IMR-90 (cell line): ENCODE data around the gene SLC22A7. TPM values are rescaled to one million over a fixed set of nuclear protein-coding genes. Genes with fewer than 3 reads are reported as not detected.
A peak's percentile ranks its signal among the peaks of the same experiment; 100 is the strongest.

Experiments used
- ATAC-seq: fragments of 200-7000 bp; cut with Tn5 transposase; 2 replicates; pipeline ENCODE4 v1.9.1; 2020; ENCODE audit warnings: low read depth, mild to moderate bottlenecking, moderate library complexity
- BruUV-seq: library from RNA; stranded (reverse); fragments of 400-500 nt; replicated peaks from 2 replicates; lab custom pipeline; 2021; lab: Mats Ljungman, UMichigan
- CTCF ChIA-PET: fragments of 300-600 bp; formaldehyde crosslinking; extraction: SDS; loops from one replicate; lab custom pipeline; 2021; ENCODE audit warnings: antibody characterized with exemption; lab: Yijun Ruan, JAX
- POLR2A ChIA-PET: fragments of 300-600 bp; sonication (Branson Sonifier 250); formaldehyde crosslinking; loops from one replicate; lab custom pipeline; 2022; ENCODE audit warnings: antibody characterized with exemption; ENCODE audit not compliant: unreplicated experiment; lab: Charles Lee
- DNase-seq: peaks from one replicate; pipeline ENCODE4 v3.0.0; 2013
- H2AFZ ChIP-seq: replicated peaks from 2 replicates; pipeline ENCODE3; 2013; ENCODE audit warnings: low read length, mild to moderate bottlenecking; ENCODE audit not compliant: poor library complexity
- H2AK5ac ChIP-seq: 2 replicates; pipeline ENCODE4 v1.6.1; 2013; ENCODE audit warnings: low read depth, low read length, inconsistent platforms
- H2AK9ac ChIP-seq: replicated peaks from 2 replicates; pipeline ENCODE3; 2013; ENCODE audit warnings: mild to moderate bottlenecking, low read depth, low read length, moderate library complexity; ENCODE audit not compliant: poor library complexity
- H2BK120ac ChIP-seq: 2 replicates; pipeline ENCODE4 v1.6.1; 2013; ENCODE audit warnings: low read depth, low read length, inconsistent platforms
- H2BK15ac ChIP-seq: 3 replicates; pipeline ENCODE4 v1.6.1; 2013; ENCODE audit warnings: low read depth, low read length, inconsistent platforms
- H2BK20ac ChIP-seq: 2 replicates; pipeline ENCODE4 v1.6.1; 2013; ENCODE audit warnings: low read depth, mild to moderate bottlenecking, inconsistent platforms, low read length, moderate library complexity
- H2BK5ac ChIP-seq: 2 replicates; pipeline ENCODE4 v1.6.1; 2013; ENCODE audit warnings: mild to moderate bottlenecking, low read depth, low read length, inconsistent platforms; ENCODE audit not compliant: poor library complexity, severe bottlenecking
- H3K14ac ChIP-seq: replicated peaks from 2 replicates; pipeline ENCODE4 v1.6.1; 2013; ENCODE audit warnings: low read depth, low read length, inconsistent platforms
- H3K18ac ChIP-seq: 2 replicates; pipeline ENCODE4 v1.6.1; 2013; ENCODE audit warnings: low read depth, low read length, control low read depth
- H3K23ac ChIP-seq: 2 replicates; pipeline ENCODE4 v1.6.1; 2013; ENCODE audit warnings: low read depth, low read length, inconsistent platforms
- H3K27ac ChIP-seq: 2 replicates; pipeline ENCODE4 v1.5.1; 2013; ENCODE audit warnings: mild to moderate bottlenecking, control low read depth, low read length; ENCODE audit not compliant: insufficient read depth
- H3K27me3 ChIP-seq: 2 replicates; pipeline ENCODE4 v1.6.1; 2013; ENCODE audit warnings: low read length; ENCODE audit not compliant: control insufficient read depth, insufficient read depth
- H3K36me3 ChIP-seq: 2 replicates; pipeline ENCODE4 v1.6.1; 2013; ENCODE audit warnings: low read length, mixed read lengths; ENCODE audit not compliant: control insufficient read depth, insufficient read depth
- H3K4ac ChIP-seq: 2 replicates; pipeline ENCODE4 v1.6.1; 2013; ENCODE audit warnings: low read depth, low read length, inconsistent platforms
- H3K4me1 ChIP-seq: 2 replicates; pipeline ENCODE4 v1.6.1; 2013; ENCODE audit warnings: low read length, mixed read lengths; ENCODE audit not compliant: control insufficient read depth, insufficient read depth
- H3K4me2 ChIP-seq: 2 replicates; pipeline ENCODE4 v1.6.1; 2013; ENCODE audit warnings: low read depth, mild to moderate bottlenecking, control low read depth, low read length, moderate library complexity
- H3K4me3 ChIP-seq: 2 replicates; pipeline ENCODE4 v1.5.1; 2013; ENCODE audit warnings: low read depth, mild to moderate bottlenecking, control low read depth, low read length, moderate library complexity; ENCODE audit not compliant: insufficient read depth
- H3K56ac ChIP-seq: 2 replicates; pipeline ENCODE4 v1.6.1; 2013; ENCODE audit warnings: low read length, inconsistent platforms; ENCODE audit not compliant: insufficient read depth; ENCODE audit errors: extremely low read depth
- H3K79me1 ChIP-seq, 2 experiments: 2 replicates each; pipeline ENCODE4 v1.6.1; 2013; ENCODE audit warnings: low read length in 2 of 2, inconsistent platforms in 1 of 2, low read depth in 1 of 2
- H3K9ac ChIP-seq: 2 replicates; pipeline ENCODE4 v1.6.1; 2013; ENCODE audit warnings: low read depth, low read length, control low read depth
- H3K9me1 ChIP-seq: 2 replicates; pipeline ENCODE4 v1.6.1; 2013; ENCODE audit warnings: low read length, inconsistent platforms; ENCODE audit not compliant: insufficient read depth
- H3K9me3 ChIP-seq: 2 replicates; pipeline ENCODE4 v1.6.1; 2013; ENCODE audit warnings: low read length; ENCODE audit not compliant: control insufficient read depth, insufficient read depth
- H4K20me1 ChIP-seq: 2 replicates; pipeline ENCODE4 v1.6.1; 2013; ENCODE audit warnings: low read length, inconsistent platforms; ENCODE audit not compliant: insufficient read depth
- H4K5ac ChIP-seq: 2 replicates; pipeline ENCODE4 v1.6.1; 2013; ENCODE audit warnings: mild to moderate bottlenecking, low read depth, low read length, control low read depth
- H4K8ac ChIP-seq, 2 experiments: 2 replicates each; pipeline ENCODE4 v1.6.1; 2013; ENCODE audit warnings: low read depth in 2 of 2, low read length in 2 of 2, control low read depth in 1 of 2, inconsistent platforms in 1 of 2
- H4K91ac ChIP-seq: 2 replicates; pipeline ENCODE4 v1.6.1; 2013; ENCODE audit warnings: low read depth, low read length, inconsistent platforms; ENCODE audit not compliant: insufficient read depth
- MXI1 ChIP-seq: IDR thresholded peaks from 2 replicates; pipeline ENCODE4 v1.6.1; 2012; ENCODE audit warnings: low read depth, mild to moderate bottlenecking, low read length, moderate library complexity, borderline replicate concordance
- NFE2L2 ChIP-seq: fragments of 150-350 bp; IDR thresholded peaks from 2 replicates; pipeline ENCODE4 v1.6.1; 2016; ENCODE audit warnings: low read depth, mild to moderate bottlenecking, low read length
- RAD21 ChIP-seq: IDR thresholded peaks from 2 replicates; pipeline ENCODE4 v1.6.1; 2012; ENCODE audit warnings: low read length, improper control_type of control experiment
- WGBS, 2 experiments: methylation state at CpG; one replicate each; pipeline versions ENCODE4 v1.1.5 to v1.1.7; 2013; ENCODE audit warnings: missing lambda C conversion rate in 2 of 2; ENCODE audit not compliant: insufficient read length in 1 of 2; ENCODE audit errors: extremely low coverage in 2 of 2; 5-methylcytosine and 5-hydroxymethylcytosine counted together
- dilution Hi-C: fragments of 300-500 bp; cut with HindIII; formaldehyde crosslinking; loops from one replicate; pipeline ENCODE4 v1.14.3; 2018; ENCODE audit warnings: low sequenced_read_pairs; ENCODE audit not compliant: unreplicated experiment
- in situ Hi-C: fragments of 300-500 bp; cut with MboI; formaldehyde crosslinking; loops from 3 replicates; pipeline ENCODE4 v1.14.3; 2019; ENCODE audit warnings: low sequenced_read_pairs, inconsistent platforms, mixed read lengths
- intact Hi-C: fragments of 100-400 bp; cut with micrococcal nuclease; formaldehyde crosslinking; loops from 2 replicates; pipeline ENCODE4 v1.10.0; 2022
- polyA plus RNA-seq, 3 experiments: library from polyadenylated mRNA; depleted of rRNA; stranded (reverse); fragments of >200 nt; gene quantifications; 2 replicates each; pipeline ENCODE4 v1.2.3, GENCODE V29; 2012; ENCODE audit warnings: low replicate concordance in 1 of 3
- total RNA-seq: library from RNA; depleted of rRNA; stranded (reverse); fragments of >200 nt; gene quantifications from 2 replicates; pipeline ENCODE4 v1.2.3, GENCODE V29; 2012
- TF ChIP-seq, protein P1 (sequence below): fragments of 150-350 bp; IDR thresholded peaks from 2 replicates; pipeline ENCODE4 v1.6.1; 2016; ENCODE audit warnings: low read depth, mild to moderate bottlenecking, low read length, moderate library complexity, borderline replicate concordance

SLC22A7 gene
- total and polyA plus RNA-seq, 2 of the 4 experiments (the other 2 are of a cell fraction): not detected

DNA sequence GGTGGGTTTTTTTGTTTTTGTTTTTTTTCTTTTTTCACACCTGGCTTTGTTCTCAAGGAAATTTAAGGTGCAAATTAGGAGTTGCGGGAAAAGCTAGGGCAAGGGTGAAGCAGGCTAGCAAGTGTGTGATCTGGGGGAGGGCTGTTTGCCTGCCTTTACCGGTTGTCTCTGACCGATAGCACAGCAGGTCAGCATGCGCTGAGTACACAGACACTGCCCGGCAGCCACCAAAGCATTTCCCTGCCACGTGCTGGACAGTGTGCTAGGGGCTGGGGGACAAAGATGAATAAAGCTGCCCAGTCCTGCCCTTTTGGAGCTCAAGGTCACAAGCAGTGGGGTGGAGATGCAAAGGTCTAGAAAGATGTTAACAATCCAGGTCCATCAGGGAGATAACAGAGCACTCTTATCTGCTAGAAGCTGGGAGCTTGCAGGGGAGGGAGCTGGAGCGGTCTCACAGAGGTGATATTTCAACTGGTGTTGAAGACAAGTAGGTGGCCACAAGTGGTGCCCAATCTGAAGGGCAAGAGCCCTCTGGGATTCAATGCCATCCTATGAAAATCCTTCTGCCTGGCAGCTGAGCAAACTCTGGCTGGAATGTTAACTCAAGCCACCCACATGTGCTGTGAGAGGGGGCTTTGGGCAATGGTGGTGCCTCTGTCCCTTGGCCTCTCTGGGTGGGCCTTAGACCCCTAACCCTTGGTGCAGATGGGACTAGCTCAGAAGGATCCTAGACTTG, 30.3 kb upstream of the SLC22A7 start:
- peaks cover 2% of the 10 kb centered on the region; the same call in 1 of the 2 replicates for H3K4me1 ChIP-seq
- H3K18ac ChIP-seq: no peak overlapping the region
- H3K79me1 ChIP-seq: no peaks in the 10 kb centered on the region
- in situ Hi-C loops (no loop called here), intact Hi-C loops (no loop called here), dilution Hi-C loops (no loop called here)
- H3K4me3 ChIP-seq: no peak overlapping the region
- TF ChIP-seq RAD21: no peak
- TF ChIP-seq MXI1: no peak
- TF ChIP-seq NFE2L2: no peak
- TF ChIP-seq, protein P1, sequence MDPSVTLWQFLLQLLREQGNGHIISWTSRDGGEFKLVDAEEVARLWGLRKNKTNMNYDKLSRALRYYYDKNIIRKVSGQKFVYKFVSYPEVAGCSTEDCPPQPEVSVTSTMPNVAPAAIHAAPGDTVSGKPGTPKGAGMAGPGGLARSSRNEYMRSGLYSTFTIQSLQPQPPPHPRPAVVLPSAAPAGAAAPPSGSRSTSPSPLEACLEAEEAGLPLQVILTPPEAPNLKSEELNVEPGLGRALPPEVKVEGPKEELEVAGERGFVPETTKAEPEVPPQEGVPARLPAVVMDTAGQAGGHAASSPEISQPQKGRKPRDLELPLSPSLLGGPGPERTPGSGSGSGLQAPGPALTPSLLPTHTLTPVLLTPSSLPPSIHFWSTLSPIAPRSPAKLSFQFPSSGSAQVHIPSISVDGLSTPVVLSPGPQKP: no peak
- no peak overlapping the region for H2BK120ac ChIP-seq
- ChIA-PET CTCF (interaction anchor here (1.0 kb wide), 1 partner anchor 67 kb away, joined by 3 read pairs; no protein-coding TSS in a partner anchor), POLR2A (no interaction called here)
- no peak overlapping the region for H4K5ac ChIP-seq
- H2BK15ac ChIP-seq: no peak overlapping the region
- H3K14ac ChIP-seq: no peak overlapping the region
- H2AFZ ChIP-seq: no peak overlapping the region
- no peak overlapping the region for H3K23ac ChIP-seq
- no peak overlapping the region for H3K4me2 ChIP-seq
- H3K9me3 ChIP-seq: no peaks in the 10 kb centered on the region
- no peak overlapping the region for H3K4ac ChIP-seq
- no peak overlapping the region for H4K8ac ChIP-seq
- H2BK5ac ChIP-seq: no peak overlapping the region
- no peak overlapping the region for H3K56ac ChIP-seq
- H2AK5ac ChIP-seq: no peak overlapping the region
- H2AK9ac ChIP-seq: peak overlapping the region; percentile 5
- H3K36me3 ChIP-seq: no peaks in the 10 kb centered on the region
- H2BK20ac ChIP-seq: no peak overlapping the region
- H3K27ac ChIP-seq: no peak overlapping the region
- no peak for DNase-seq
- peaks cover 56% of the 10 kb centered on the region for H3K27me3 ChIP-seq
- H4K91ac ChIP-seq: no peak overlapping the region
- BruUV-seq: no TSS peak
- no peaks in the 10 kb centered on the region; the same call in 1 of the 2 replicates for H4K20me1 ChIP-seq
- 17% methylated on average over 1 of the region's 7 CpGs; no CpG with 5 or more reads in 1 of the 2 experiments for WGBS, 2 experiments
- no peak overlapping the region for H3K9ac ChIP-seq
- no peak for ATAC-seq
- H3K9me1 ChIP-seq: peaks cover 8% of the 10 kb centered on the region
